Calu3 (cell line): Measurements from ENCODE around the gene ZGLP1. TPM values are rescaled to one million over a fixed set of nuclear protein-coding genes. Genes with fewer than 3 reads are reported as not detected.

Experiments used
- BruUV-seq: library from RNA; stranded (reverse); fragments of 400-500 nt; replicated peaks from 2 replicates; lab custom pipeline; 2021; lab: Mats Ljungman, UMichigan
- CTCF ChIA-PET: fragments of 300-600 bp; sonication (Branson Sonifier 250); formaldehyde crosslinking; loops from one replicate; lab custom pipeline; 2022; ENCODE audit warnings: antibody characterized with exemption; lab: Charles Lee
- DNase-seq: peaks from one replicate; pipeline ENCODE4 v3.0.0; 2022
- H3K27ac Mint-ChIP-seq: one replicate; pipeline ENCODE4 v1.8.0; 2022; ENCODE audit warnings: mixed read lengths; ENCODE audit not compliant: unreplicated experiment
- H3K27me3 Mint-ChIP-seq: one replicate; pipeline ENCODE4 v1.8.0; 2022; ENCODE audit warnings: mixed read lengths; ENCODE audit not compliant: unreplicated experiment
- H3K36me3 Mint-ChIP-seq: one replicate; pipeline ENCODE4 v1.8.0; 2022; ENCODE audit warnings: mild to moderate bottlenecking, moderate library complexity, mixed read lengths; ENCODE audit not compliant: insufficient read depth, unreplicated experiment
- H3K4me1 Mint-ChIP-seq: one replicate; pipeline ENCODE4 v1.8.0; 2022; ENCODE audit warnings: mild to moderate bottlenecking, low read depth, mixed read lengths; ENCODE audit not compliant: unreplicated experiment
- H3K4me3 Mint-ChIP-seq: one replicate; pipeline ENCODE4 v1.8.0; 2022; ENCODE audit warnings: mild to moderate bottlenecking, low read depth, moderate library complexity, mixed read lengths; ENCODE audit not compliant: unreplicated experiment
- H3K9me3 Mint-ChIP-seq: one replicate; pipeline ENCODE4 v1.8.0; 2022; ENCODE audit warnings: low read depth, mixed read lengths; ENCODE audit not compliant: unreplicated experiment
- intact Hi-C: fragments of 100-400 bp; cut with micrococcal nuclease; formaldehyde crosslinking; loops from one replicate; pipeline ENCODE4 v1.10.0; 2022; ENCODE audit not compliant: unreplicated experiment
- total RNA-seq: library from RNA; stranded (reverse); gene quantifications from 2 replicates; pipeline ENCODE4 v1.2.3, GENCODE V29; 2022
- TF ChIP-seq, protein P1 (sequence below): fragments of 200-600 bp; IDR thresholded peaks from one replicate; pipeline ENCODE4 v1.8.0; 2022; ENCODE audit warnings: antibody characterized with exemption; ENCODE audit not compliant: unreplicated experiment

Gene ZGLP1
- total RNA-seq, 1 experiment from 2014 or later, result 4.6 TPM

GRCh38 chr19:10258080-10258710 lies 51.4 kb downstream of the ZGLP1 start:
- no TSS peak for BruUV-seq
- no peak for DNase-seq
- Mint-ChIP-seq H3K4me1 (no peaks in the 10 kb centered on the region), H3K9me3 (no peaks in the 10 kb centered on the region), H3K27ac (no peak overlapping the region), H3K36me3 (peaks cover 18% of the 10 kb centered on the region), H3K27me3 (no peaks in the 10 kb centered on the region), H3K4me3 (no peak overlapping the region)
- intact Hi-C loops, result no loop called here
- TF ChIP-seq, protein P1, sequence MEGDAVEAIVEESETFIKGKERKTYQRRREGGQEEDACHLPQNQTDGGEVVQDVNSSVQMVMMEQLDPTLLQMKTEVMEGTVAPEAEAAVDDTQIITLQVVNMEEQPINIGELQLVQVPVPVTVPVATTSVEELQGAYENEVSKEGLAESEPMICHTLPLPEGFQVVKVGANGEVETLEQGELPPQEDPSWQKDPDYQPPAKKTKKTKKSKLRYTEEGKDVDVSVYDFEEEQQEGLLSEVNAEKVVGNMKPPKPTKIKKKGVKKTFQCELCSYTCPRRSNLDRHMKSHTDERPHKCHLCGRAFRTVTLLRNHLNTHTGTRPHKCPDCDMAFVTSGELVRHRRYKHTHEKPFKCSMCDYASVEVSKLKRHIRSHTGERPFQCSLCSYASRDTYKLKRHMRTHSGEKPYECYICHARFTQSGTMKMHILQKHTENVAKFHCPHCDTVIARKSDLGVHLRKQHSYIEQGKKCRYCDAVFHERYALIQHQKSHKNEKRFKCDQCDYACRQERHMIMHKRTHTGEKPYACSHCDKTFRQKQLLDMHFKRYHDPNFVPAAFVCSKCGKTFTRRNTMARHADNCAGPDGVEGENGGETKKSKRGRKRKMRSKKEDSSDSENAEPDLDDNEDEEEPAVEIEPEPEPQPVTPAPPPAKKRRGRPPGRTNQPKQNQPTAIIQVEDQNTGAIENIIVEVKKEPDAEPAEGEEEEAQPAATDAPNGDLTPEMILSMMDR, result no peak
- CTCF ChIA-PET, result interaction anchor here (0.6 to 3.9 kb wide), 10 partner anchors 12 to 162 kb away, joined by 3 to 52 read pairs (median 7); partner anchors contain the start of genes ICAM1 and TYK2

- no peak overlapping the region for H3K27ac Mint-ChIP-seq
- CTCF ChIA-PET, result no interaction called here
- H3K4me1 Mint-ChIP-seq, result no peaks in the 10 kb centered on the region
- no peak for DNase-seq
- no peaks in the 10 kb centered on the region for H3K9me3 Mint-ChIP-seq
- peaks cover 26% of the 10 kb centered on the region for H3K36me3 Mint-ChIP-seq
- no TSS peak for BruUV-seq
- H3K27me3 Mint-ChIP-seq, result no peaks in the 10 kb centered on the region
- intact Hi-C loops, result no loop called here
- H3K4me3 Mint-ChIP-seq, result no peak overlapping the region
- TF ChIP-seq, protein P1, result no peak
Observed at GRCh38 chr19:10256970-10257615, 52.5 kb downstream of the ZGLP1 start.

GRCh38 chr19:10256551-10256950 lies 53.1 kb downstream of the ZGLP1 start:
- intact Hi-C loops, result no loop called here
- CTCF ChIA-PET, result no interaction called here

GRCh38 chr19:10255358-10255757 lies 54.3 kb downstream of the ZGLP1 start:
- no peak for DNase-seq
- CTCF ChIA-PET, result no interaction called here
- Mint-ChIP-seq H3K36me3 (peaks cover 32% of the 10 kb centered on the region), H3K9me3 (no peaks in the 10 kb centered on the region), H3K4me1 (no peaks in the 10 kb centered on the region), H3K4me3 (no peak overlapping the region), H3K27ac (no peak overlapping the region), H3K27me3 (no peaks in the 10 kb centered on the region)
- TF ChIP-seq, protein P1, result no peak
- intact Hi-C loops, result no loop called here
- BruUV-seq, result no TSS peak

More at GRCh38 chr19:10256551-10256950, 53.1 kb downstream of the ZGLP1 start:
- no peak for DNase-seq
- Mint-ChIP-seq H3K4me1 (no peaks in the 10 kb centered on the region), H3K27ac (no peak overlapping the region), H3K27me3 (no peaks in the 10 kb centered on the region), H3K9me3 (no peaks in the 10 kb centered on the region), H3K36me3 (peaks cover 31% of the 10 kb centered on the region), H3K4me3 (no peak overlapping the region)
- TF ChIP-seq, protein P1, result no peak
- BruUV-seq, result no TSS peak

Other genes starting within 250 kb of the ZGLP1 start
- gene SHFL, start 223.5 kb downstream of the ZGLP1 start, total RNA-seq, result 37.3 and 61.5 TPM in 2 replicates
- gene ANGPTL6, start 207.1 kb downstream of the ZGLP1 start, total RNA-seq, result 0.59 and 1.2 TPM in 2 replicates
- gene PPAN, start 203.5 kb downstream of the ZGLP1 start, total RNA-seq, result 52.2 and 56.4 TPM in 2 replicates
- 20.7 and 25.2 TPM in 2 replicates for gene P2RY11, start 198.1 kb downstream of the ZGLP1 start, total RNA-seq
- 143 and 149 TPM in 2 replicates for gene EIF3G, start 189.9 kb downstream of the ZGLP1 start, total RNA-seq
- gene DNMT1, start 114.9 kb downstream of the ZGLP1 start, total RNA-seq, result 133 and 139 TPM in 2 replicates
- gene S1PR2, start 78.5 kb downstream of the ZGLP1 start, total RNA-seq, result 4.8 and 5.3 TPM in 2 replicates
- 59.2 and 60.4 TPM in 2 replicates for gene MRPL4, start 57.6 kb downstream of the ZGLP1 start, total RNA-seq
- gene ICAM1, start 38.7 kb downstream of the ZGLP1 start, total RNA-seq, result 91.0 and 147 TPM in 2 replicates
- gene ICAM4, start 22.9 kb downstream of the ZGLP1 start, total RNA-seq, result 1.6 and 1.7 TPM in 2 replicates
- gene ICAM5, start 19.9 kb downstream of the ZGLP1 start, total RNA-seq, result 0.61 and 1.3 TPM in 2 replicates
- gene FDX2, start 6.2 kb upstream of the ZGLP1 start, total RNA-seq, result 18.7 and 18.9 TPM in 2 replicates
- gene RAVER1, start 23.7 kb upstream of the ZGLP1 start, total RNA-seq, result 38.5 and 43.2 TPM in 2 replicates
- 10.8 and 11.1 TPM in 2 replicates for gene ICAM3, start 29.8 kb upstream of the ZGLP1 start, total RNA-seq
- 120 and 130 TPM in 2 replicates for gene TYK2, start 70.8 kb upstream of the ZGLP1 start, total RNA-seq
- 181 and 187 TPM in 2 replicates for gene CDC37, start 93.7 kb upstream of the ZGLP1 start, total RNA-seq
- 2.8 and 3.6 TPM in 2 replicates for gene PDE4A, start 110.7 kb upstream of the ZGLP1 start, total RNA-seq
- 45.2 and 46.8 TPM in 2 replicates for gene KEAP1, start 193.5 kb upstream of the ZGLP1 start, total RNA-seq
- not detected in 2 replicates for gene S1PR5, start 207.6 kb upstream of the ZGLP1 start, total RNA-seq
- gene ATG4D, start 234.1 kb upstream of the ZGLP1 start, total RNA-seq, result 18.7 and 24.5 TPM in 2 replicates